WTC11 (cell line): ENCODE measurements around the gene FAM89A.
"Not testable (repeated sequence)": the region's sequence is repeated elsewhere in the genome, so short reads cannot be mapped to it uniquely, and the experiment has no call there.

ENCODE experiments used
- CTCF ChIP-seq: fragments of 200-600 bp; IDR thresholded peaks from 2 replicates; pipeline ENCODE4 v1.8.0; 2022; ENCODE audit warnings: antibody characterized with exemption
- ETV6 ChIP-seq: sonication (generic); formaldehyde crosslinking; IDR thresholded peaks from 2 replicates; pipeline ENCODE4 v1.8.1; 2022; ENCODE audit warnings: mild to moderate bottlenecking, missing genetic modification reagents
- FOXK1 ChIP-seq: sonication (generic); formaldehyde crosslinking; IDR thresholded peaks from 2 replicates; pipeline ENCODE4 v1.8.0; 2022; ENCODE audit warnings: mild to moderate bottlenecking, moderate library complexity, missing genetic modification reagents
- IRF1 ChIP-seq: sonication (generic); formaldehyde crosslinking; IDR thresholded peaks from 2 replicates; pipeline ENCODE4 v1.8.0; 2023; ENCODE audit warnings: missing genetic modification reagents
- IRF2 ChIP-seq: sonication (generic); formaldehyde crosslinking; IDR thresholded peaks from 2 replicates; pipeline ENCODE4 v1.8.0; 2022; ENCODE audit warnings: low read depth, missing genetic modification reagents, borderline replicate concordance
- MYBL2 ChIP-seq: sonication (generic); formaldehyde crosslinking; IDR thresholded peaks from 2 replicates; pipeline ENCODE4 v1.8.1; 2023; ENCODE audit warnings: mild to moderate bottlenecking, moderate library complexity, missing genetic modification reagents
- SP1 ChIP-seq: sonication (generic); formaldehyde crosslinking; conservative IDR thresholded peaks from 2 replicates; pipeline ENCODE4 v1.8.1; 2022; ENCODE audit warnings: missing genetic modification reagents
- STAT6 ChIP-seq: sonication (generic); formaldehyde crosslinking; conservative IDR thresholded peaks from 2 replicates; pipeline ENCODE4 v1.8.1; 2023; ENCODE audit warnings: mild to moderate bottlenecking, low read depth, missing genetic modification reagents, moderate library complexity
- TCF7 ChIP-seq: sonication (generic); formaldehyde crosslinking; IDR thresholded peaks from 2 replicates; pipeline ENCODE4 v1.8.0; 2022; ENCODE audit warnings: mild to moderate bottlenecking, low read depth, missing genetic modification reagents, moderate library complexity
- ZNF416 ChIP-seq: fragments of 250-450 bp; sonication (Bioruptor Pico); IDR thresholded peaks from 2 replicates; pipeline ENCODE4 v1.9.0; 2021; ENCODE audit warnings: mild to moderate bottlenecking, inconsistent platforms
- TF ChIP-seq, protein P1 (sequence below): fragments of 250-450 bp; sonication (Bioruptor Pico); IDR thresholded peaks from 2 replicates; pipeline ENCODE4 v1.9.0; 2021; ENCODE audit warnings: mild to moderate bottlenecking, borderline replicate concordance
- TF ChIP-seq, protein P2 (sequence below): sonication (generic); formaldehyde crosslinking; IDR thresholded peaks from 2 replicates; pipeline ENCODE4 v1.8.0; 2023; ENCODE audit warnings: missing genetic modification reagents, mild to moderate bottlenecking, borderline replicate concordance
- TF ChIP-seq, protein P3 (sequence below): sonication (generic); formaldehyde crosslinking; IDR thresholded peaks from 2 replicates; pipeline ENCODE4 v1.8.0; 2022; ENCODE audit warnings: mild to moderate bottlenecking, missing genetic modification reagents
- TF ChIP-seq, protein P4 (sequence below): sonication (generic); formaldehyde crosslinking; IDR thresholded peaks from 2 replicates; pipeline ENCODE4 v1.8.0; 2022; ENCODE audit warnings: mild to moderate bottlenecking, missing genetic modification reagents

GRCh38 chr1:231045921-231046729, 6.1 kb upstream of the FAM89A start:
- TF ChIP-seq IRF1 (CRISPR knock-in tag); SP1; MYBL2 (CRISPR knock-in tag); CTCF; ETV6 (CRISPR knock-in tag); IRF2 (CRISPR knock-in tag); ZNF416 (CRISPR knock-in tag); STAT6 (CRISPR knock-in tag); TCF7 (CRISPR knock-in tag); FOXK1 (CRISPR knock-in tag): not testable (repeated sequence)
- TF ChIP-seq, protein P1, sequence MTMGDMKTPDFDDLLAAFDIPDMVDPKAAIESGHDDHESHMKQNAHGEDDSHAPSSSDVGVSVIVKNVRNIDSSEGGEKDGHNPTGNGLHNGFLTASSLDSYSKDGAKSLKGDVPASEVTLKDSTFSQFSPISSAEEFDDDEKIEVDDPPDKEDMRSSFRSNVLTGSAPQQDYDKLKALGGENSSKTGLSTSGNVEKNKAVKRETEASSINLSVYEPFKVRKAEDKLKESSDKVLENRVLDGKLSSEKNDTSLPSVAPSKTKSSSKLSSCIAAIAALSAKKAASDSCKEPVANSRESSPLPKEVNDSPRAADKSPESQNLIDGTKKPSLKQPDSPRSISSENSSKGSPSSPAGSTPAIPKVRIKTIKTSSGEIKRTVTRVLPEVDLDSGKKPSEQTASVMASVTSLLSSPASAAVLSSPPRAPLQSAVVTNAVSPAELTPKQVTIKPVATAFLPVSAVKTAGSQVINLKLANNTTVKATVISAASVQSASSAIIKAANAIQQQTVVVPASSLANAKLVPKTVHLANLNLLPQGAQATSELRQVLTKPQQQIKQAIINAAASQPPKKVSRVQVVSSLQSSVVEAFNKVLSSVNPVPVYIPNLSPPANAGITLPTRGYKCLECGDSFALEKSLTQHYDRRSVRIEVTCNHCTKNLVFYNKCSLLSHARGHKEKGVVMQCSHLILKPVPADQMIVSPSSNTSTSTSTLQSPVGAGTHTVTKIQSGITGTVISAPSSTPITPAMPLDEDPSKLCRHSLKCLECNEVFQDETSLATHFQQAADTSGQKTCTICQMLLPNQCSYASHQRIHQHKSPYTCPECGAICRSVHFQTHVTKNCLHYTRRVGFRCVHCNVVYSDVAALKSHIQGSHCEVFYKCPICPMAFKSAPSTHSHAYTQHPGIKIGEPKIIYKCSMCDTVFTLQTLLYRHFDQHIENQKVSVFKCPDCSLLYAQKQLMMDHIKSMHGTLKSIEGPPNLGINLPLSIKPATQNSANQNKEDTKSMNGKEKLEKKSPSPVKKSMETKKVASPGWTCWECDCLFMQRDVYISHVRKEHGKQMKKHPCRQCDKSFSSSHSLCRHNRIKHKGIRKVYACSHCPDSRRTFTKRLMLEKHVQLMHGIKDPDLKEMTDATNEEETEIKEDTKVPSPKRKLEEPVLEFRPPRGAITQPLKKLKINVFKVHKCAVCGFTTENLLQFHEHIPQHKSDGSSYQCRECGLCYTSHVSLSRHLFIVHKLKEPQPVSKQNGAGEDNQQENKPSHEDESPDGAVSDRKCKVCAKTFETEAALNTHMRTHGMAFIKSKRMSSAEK (CRISPR knock-in tag), result not testable (repeated sequence)
- TF ChIP-seq, protein P2, sequence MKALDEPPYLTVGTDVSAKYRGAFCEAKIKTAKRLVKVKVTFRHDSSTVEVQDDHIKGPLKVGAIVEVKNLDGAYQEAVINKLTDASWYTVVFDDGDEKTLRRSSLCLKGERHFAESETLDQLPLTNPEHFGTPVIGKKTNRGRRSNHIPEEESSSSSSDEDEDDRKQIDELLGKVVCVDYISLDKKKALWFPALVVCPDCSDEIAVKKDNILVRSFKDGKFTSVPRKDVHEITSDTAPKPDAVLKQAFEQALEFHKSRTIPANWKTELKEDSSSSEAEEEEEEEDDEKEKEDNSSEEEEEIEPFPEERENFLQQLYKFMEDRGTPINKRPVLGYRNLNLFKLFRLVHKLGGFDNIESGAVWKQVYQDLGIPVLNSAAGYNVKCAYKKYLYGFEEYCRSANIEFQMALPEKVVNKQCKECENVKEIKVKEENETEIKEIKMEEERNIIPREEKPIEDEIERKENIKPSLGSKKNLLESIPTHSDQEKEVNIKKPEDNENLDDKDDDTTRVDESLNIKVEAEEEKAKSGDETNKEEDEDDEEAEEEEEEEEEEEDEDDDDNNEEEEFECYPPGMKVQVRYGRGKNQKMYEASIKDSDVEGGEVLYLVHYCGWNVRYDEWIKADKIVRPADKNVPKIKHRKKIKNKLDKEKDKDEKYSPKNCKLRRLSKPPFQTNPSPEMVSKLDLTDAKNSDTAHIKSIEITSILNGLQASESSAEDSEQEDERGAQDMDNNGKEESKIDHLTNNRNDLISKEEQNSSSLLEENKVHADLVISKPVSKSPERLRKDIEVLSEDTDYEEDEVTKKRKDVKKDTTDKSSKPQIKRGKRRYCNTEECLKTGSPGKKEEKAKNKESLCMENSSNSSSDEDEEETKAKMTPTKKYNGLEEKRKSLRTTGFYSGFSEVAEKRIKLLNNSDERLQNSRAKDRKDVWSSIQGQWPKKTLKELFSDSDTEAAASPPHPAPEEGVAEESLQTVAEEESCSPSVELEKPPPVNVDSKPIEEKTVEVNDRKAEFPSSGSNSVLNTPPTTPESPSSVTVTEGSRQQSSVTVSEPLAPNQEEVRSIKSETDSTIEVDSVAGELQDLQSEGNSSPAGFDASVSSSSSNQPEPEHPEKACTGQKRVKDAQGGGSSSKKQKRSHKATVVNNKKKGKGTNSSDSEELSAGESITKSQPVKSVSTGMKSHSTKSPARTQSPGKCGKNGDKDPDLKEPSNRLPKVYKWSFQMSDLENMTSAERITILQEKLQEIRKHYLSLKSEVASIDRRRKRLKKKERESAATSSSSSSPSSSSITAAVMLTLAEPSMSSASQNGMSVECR, result not testable (repeated sequence)
- TF ChIP-seq, protein P3, sequence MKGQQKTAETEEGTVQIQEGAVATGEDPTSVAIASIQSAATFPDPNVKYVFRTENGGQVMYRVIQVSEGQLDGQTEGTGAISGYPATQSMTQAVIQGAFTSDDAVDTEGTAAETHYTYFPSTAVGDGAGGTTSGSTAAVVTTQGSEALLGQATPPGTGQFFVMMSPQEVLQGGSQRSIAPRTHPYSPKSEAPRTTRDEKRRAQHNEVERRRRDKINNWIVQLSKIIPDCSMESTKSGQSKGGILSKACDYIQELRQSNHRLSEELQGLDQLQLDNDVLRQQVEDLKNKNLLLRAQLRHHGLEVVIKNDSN (CRISPR knock-in tag), result not testable (repeated sequence)
- TF ChIP-seq, protein P4, sequence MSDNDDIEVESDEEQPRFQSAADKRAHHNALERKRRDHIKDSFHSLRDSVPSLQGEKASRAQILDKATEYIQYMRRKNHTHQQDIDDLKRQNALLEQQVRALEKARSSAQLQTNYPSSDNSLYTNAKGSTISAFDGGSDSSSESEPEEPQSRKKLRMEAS (CRISPR knock-in tag), result not testable (repeated sequence)
